RWPE2 (cell line): ENCODE results near the gene SLX1B.
A peak's percentile ranks its signal among the peaks of the same experiment; 100 is the strongest.
"Not testable (repeated sequence)": the region's sequence is repeated elsewhere in the genome, so short reads cannot be mapped to it uniquely, and the experiment has no call there.

Experiments
- ATAC-seq: fragments of 200-7000 bp; cut with Tn5 transposase; 3 replicates; pipeline ENCODE4 v1.9.1; 2021; ENCODE audit warnings: low read depth
- DNase-seq: peaks from one replicate; pipeline ENCODE4 v3.0.0-alpha.2; 2020; ENCODE audit warnings: low spot score
- H3K27ac ChIP-seq: fragments of 450-650 bp; 2 replicates; pipeline ENCODE4 v1.5.1; 2017; ENCODE audit warnings: mild to moderate bottlenecking; ENCODE audit not compliant: poor library complexity, severe bottlenecking
- H3K27me3 ChIP-seq: fragments of 250-450 bp; sonication (Bioruptor Pico); 2 replicates; pipeline ENCODE4 v1.5.1; 2021; ENCODE audit warnings: mild to moderate bottlenecking, moderate library complexity; ENCODE audit not compliant: insufficient read depth, poor library complexity, severe bottlenecking
- H3K36me3 ChIP-seq: fragments of 250-450 bp; sonication (Bioruptor Pico); 2 replicates; pipeline ENCODE4 v1.5.1; 2020; ENCODE audit warnings: low read depth, mild to moderate bottlenecking, moderate library complexity
- H3K4me1 ChIP-seq: fragments of 250-450 bp; sonication (Bioruptor Pico); 2 replicates; pipeline ENCODE4 v1.5.1; 2021; ENCODE audit warnings: mild to moderate bottlenecking, moderate library complexity; ENCODE audit not compliant: insufficient read depth, poor library complexity, severe bottlenecking
- H3K4me3 ChIP-seq: fragments of 250-450 bp; sonication (Bioruptor Pico); 2 replicates; pipeline ENCODE4 v1.5.1; 2021; ENCODE audit warnings: mild to moderate bottlenecking, moderate library complexity; ENCODE audit not compliant: severe bottlenecking
- H3K9me3 ChIP-seq: fragments of 250-450 bp; sonication (Bioruptor Pico); 2 replicates; pipeline ENCODE4 v1.5.1; 2021; ENCODE audit warnings: mild to moderate bottlenecking, moderate library complexity; ENCODE audit not compliant: severe bottlenecking

Gene SLX1B

GRCh38 chr16:29467654-29468366 is 13.5 kb downstream of the SLX1B start:
- peak; percentile 69 for ATAC-seq
- not testable (repeated sequence) for H3K4me3 ChIP-seq, H3K9me3 ChIP-seq, H3K27ac ChIP-seq, H3K36me3 ChIP-seq, DNase-seq, H3K27me3 ChIP-seq, H3K4me1 ChIP-seq

GRCh38 chr16:29469660-29470059 is 15.3 kb downstream of the SLX1B start:
- H3K9me3 ChIP-seq, H3K36me3 ChIP-seq, H3K4me1 ChIP-seq, H3K4me3 ChIP-seq, H3K27ac ChIP-seq, H3K27me3 ChIP-seq: not testable (repeated sequence)
- DNase-seq (peak; percentile 81), ATAC-seq (peak; percentile 85)

GRCh38 chr16:29472065-29472464 is 17.7 kb downstream of the SLX1B start:
- H3K27ac ChIP-seq, DNase-seq, H3K36me3 ChIP-seq, H3K27me3 ChIP-seq, H3K9me3 ChIP-seq, H3K4me3 ChIP-seq, H3K4me1 ChIP-seq, ATAC-seq: not testable (repeated sequence)

GRCh38 chr16:29482276-29482675 is 27.9 kb downstream of the SLX1B start:
- peak; percentile 19 for DNase-seq
- H3K9me3 ChIP-seq, H3K4me3 ChIP-seq, H3K27ac ChIP-seq, H3K4me1 ChIP-seq, H3K27me3 ChIP-seq, H3K36me3 ChIP-seq, ATAC-seq: not testable (repeated sequence)

GRCh38 chr16:29506308-29506707 is 52.0 kb downstream of the SLX1B start, which contains the start of gene NPIPB12:
Gene NPIPB12, minus strand, starts transcription at chr16:29506408.
- not testable (repeated sequence) for DNase-seq, H3K4me3 ChIP-seq, H3K9me3 ChIP-seq, H3K36me3 ChIP-seq, ATAC-seq, H3K27me3 ChIP-seq, H3K4me1 ChIP-seq
- peak within 1 kb of the TSS; percentile 17 for H3K27ac ChIP-seq
